Adrenal gland (tissue), 5 donors: Measurements from ENCODE around the gene ISG20L2.

Source experiments
- CTCF ChIP-seq, 6 experiments: fragments of 450-650 bp in 4 of 6; fragments of 200-600 bp in 2 of 6; sonication (generic) in 1 of 6; IDR thresholded peaks; 1 replicate in 5 of 6; 2 replicates in 1 of 6; pipeline versions ENCODE4 v1.5.1 to v1.8.0; 2016 to 2021; ENCODE audit warnings: antibody characterized with exemption in 6 of 6, mild to moderate bottlenecking in 2 of 6, moderate library complexity in 1 of 6
- POLR2A ChIP-seq, 2 donors: fragments of 450-650 bp; IDR thresholded peaks; one replicate each; pipeline ENCODE4 v1.6.1; 2017; ENCODE audit warnings: antibody characterized with exemption in 2 of 2, mild to moderate bottlenecking in 2 of 2, moderate library complexity in 1 of 2
- donor health status: DM: no; HTN: no; CAD: no.

- no peak for TF ChIP-seq CTCF (IDR thresholded peaks at IDR 0.05)
- TF ChIP-seq POLR2A (IDR thresholded peaks at IDR 0.05): no peak
Observed at GRCh38 chr1:156676820-156677615, 51.5 kb downstream of the ISG20L2 start, which contains the start of gene NES.
